Activated naive CD4-positive, alpha-beta T cell treated with anti-CD3 and anti-CD28 coated beads, Interleukin-2, amount 50 U/mL, for 72 hours (primary cell): ENCODE data around the gene AKAP9. TPM values are rescaled to one million over a fixed set of nuclear protein-coding genes. Genes with fewer than 3 reads are reported as not detected.
A peak's percentile ranks its signal among the peaks of the same experiment; 100 is the strongest.
"Not testable (repeated sequence)": the region's sequence is repeated elsewhere in the genome, so short reads cannot be mapped to it uniquely, and the experiment has no call there.

Experiments
- ATAC-seq, 2 donors: fragments of 150-1000 bp; cut with Tn5 transposase; 2 replicates each; pipeline ENCODE4 v1.10.0; 2021; ENCODE audit warnings: mild to moderate bottlenecking in 2 of 2, moderate library complexity in 2 of 2
- DNase-seq, 2 donors: peaks; one replicate each; pipeline ENCODE4 v3.0.0; 2021 to 2022; ENCODE audit warnings: low spot score in 2 of 2
- H3K27ac Mint-ChIP-seq, 2 donors: one replicate each; pipeline ENCODE4 v1.8.0; 2022; ENCODE audit warnings: mild to moderate bottlenecking in 2 of 2, mixed read lengths in 2 of 2
- H3K36me3 Mint-ChIP-seq, 2 donors: one replicate each; pipeline ENCODE4 v1.8.0; 2022; ENCODE audit warnings: mixed read lengths in 2 of 2
- H3K9me3 Mint-ChIP-seq, 2 donors: one replicate each; pipeline ENCODE4 v1.8.0; 2022; ENCODE audit warnings: mixed read lengths in 2 of 2
- total RNA-seq, 2 donors: library from RNA; stranded (reverse); gene quantifications; one replicate each; pipeline ENCODE4 v1.2.3, GENCODE V29; 2022

AKAP9 gene
- total RNA-seq, result 10 to 100 TPM; 35.5 to 37.9 TPM

DNA sequence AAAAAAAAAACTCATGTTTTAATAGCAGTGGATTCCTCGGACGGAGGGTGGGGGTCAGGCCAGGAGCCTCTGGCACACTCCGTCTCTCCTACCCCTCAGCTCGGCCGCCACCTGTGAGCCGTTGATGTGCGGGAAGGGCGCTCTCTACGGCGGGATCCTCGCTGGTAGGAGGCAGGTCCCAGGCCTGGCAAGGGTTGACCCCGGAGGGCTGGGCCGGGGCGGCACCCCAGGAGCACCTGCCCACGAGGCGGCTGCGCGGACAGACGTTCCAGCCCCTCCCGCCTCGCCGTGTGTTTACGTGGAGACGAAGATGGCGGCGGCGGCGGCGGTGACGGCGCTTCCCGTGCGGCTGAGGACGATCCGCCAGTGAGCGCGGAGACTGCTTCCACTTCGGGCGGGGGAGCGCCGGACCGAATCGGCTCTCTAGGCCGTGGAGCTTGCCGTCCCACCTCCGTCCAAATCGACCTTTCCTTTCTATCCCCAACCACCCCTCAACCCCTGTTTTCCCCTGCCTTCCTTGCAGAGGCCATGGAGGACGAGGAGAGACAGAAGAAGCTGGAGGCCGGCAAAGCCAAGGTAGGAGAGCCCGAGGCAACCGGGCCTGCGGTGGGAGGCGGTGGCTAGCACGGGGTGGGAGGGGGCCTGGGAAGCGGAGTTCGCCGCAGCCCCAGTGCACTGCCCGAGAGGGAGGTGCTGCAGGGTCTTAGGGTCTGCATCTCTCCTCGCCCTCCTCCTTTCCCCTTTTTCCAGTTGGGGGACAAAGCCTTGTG is at the start of gene AKAP9:
Gene AKAP9 (plus strand): TSS at position 291 of the 770 bp plus-strand sequence. CDS start 238 bp downstream, at position 529.
- Mint-ChIP-seq H3K9me3 (no peaks in the 10 kb centered on the region), H3K36me3 (peaks cover 6 to 18% of the 10 kb centered on the region in 2 donors), H3K27ac (peak within 1 kb of the TSS; percentile 95 to 98)
- DNase-seq (peak; percentile 90), ATAC-seq (peak; percentile 92 to 95)

DNA sequence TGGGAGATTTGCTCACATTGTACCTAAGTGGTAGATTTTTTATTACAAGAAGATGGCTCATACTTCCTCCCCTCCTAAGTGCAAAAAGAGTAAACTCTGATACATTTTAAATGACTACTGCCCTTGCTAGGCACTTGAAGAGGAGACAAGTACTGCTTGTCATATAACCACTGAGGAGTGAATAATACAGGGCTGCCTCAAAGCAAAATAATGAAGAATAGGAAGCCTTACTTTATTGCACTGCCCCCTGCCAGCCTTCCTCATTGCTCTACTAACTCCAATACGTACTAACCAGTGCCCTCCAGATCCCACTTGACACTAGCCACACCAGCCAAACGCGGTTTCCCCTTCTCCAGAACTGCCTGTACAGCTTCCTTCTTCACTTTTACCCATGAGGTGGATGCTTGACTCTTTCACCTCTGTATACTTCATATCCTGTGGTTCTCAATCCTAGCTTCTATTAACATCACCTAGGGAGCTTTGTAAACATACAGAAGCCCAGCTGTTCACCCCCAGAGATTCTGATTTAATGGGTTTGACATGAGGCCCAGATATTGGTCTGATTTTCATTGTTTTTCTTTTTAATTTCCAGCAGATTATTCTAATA is 48.5 kb upstream of the AKAP9 start:
- DNase-seq (no peak), ATAC-seq (no peak)
- Mint-ChIP-seq H3K9me3 (no peaks in the 10 kb centered on the region), H3K36me3 (peaks cover 0 to 1% of the 10 kb centered on the region in 2 donors), H3K27ac (no peak overlapping the region)

DNA sequence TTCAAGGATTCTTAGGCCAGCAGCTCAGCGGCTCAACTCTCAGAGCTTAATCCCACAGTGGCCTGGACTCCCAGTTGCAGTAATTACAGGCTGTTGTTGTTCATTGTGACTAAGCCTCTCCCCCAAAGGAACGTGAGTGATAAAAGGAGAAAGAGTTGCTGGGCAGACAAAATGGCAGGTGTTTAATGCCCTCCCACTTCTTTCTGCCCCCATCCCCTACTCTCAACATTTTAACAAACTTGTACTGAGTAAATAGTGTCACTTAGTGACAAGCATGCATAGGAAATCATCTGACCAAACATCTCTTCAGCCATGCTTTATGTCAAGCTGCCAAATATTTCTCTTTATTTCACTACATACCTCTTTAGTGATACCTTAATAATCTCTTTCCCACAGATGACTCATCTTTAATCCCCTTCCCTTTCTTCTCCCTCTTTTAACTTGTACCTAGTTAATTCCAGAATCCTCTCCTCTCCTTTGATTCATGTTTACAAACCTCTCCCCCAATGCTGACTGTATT is 47.8 kb upstream of the AKAP9 start:
- H3K36me3 Mint-ChIP-seq, result no peaks in the 10 kb centered on the region
- DNase-seq, result no peak
- H3K27ac Mint-ChIP-seq, result no peak overlapping the region
- no peaks in the 10 kb centered on the region for H3K9me3 Mint-ChIP-seq
- ATAC-seq, result no peak

DNA sequence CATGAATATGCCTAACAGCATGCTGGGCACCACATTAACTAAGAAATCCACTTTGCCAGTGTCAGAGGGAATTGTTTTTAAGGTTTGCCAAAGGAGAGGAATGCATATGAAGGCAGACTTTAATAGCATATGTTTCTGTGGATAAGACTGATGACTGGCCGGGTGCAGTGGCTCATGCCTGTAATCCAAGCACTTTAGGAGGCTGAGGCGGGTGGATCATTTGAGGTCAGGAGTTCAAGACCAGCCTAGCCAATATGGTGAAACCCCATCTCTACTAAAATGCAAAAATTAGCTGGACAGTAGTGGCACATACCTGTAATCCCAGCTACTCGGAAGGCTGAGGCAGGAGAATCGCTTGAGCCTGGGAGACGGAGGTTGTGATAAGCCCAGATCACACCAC is 47.0 kb upstream of the AKAP9 start:
- not testable (repeated sequence) for ATAC-seq, DNase-seq, H3K36me3 Mint-ChIP-seq, H3K9me3 Mint-ChIP-seq
- H3K27ac Mint-ChIP-seq, result peak overlapping the region in 1 of 2 donors; percentile 33

DNA sequence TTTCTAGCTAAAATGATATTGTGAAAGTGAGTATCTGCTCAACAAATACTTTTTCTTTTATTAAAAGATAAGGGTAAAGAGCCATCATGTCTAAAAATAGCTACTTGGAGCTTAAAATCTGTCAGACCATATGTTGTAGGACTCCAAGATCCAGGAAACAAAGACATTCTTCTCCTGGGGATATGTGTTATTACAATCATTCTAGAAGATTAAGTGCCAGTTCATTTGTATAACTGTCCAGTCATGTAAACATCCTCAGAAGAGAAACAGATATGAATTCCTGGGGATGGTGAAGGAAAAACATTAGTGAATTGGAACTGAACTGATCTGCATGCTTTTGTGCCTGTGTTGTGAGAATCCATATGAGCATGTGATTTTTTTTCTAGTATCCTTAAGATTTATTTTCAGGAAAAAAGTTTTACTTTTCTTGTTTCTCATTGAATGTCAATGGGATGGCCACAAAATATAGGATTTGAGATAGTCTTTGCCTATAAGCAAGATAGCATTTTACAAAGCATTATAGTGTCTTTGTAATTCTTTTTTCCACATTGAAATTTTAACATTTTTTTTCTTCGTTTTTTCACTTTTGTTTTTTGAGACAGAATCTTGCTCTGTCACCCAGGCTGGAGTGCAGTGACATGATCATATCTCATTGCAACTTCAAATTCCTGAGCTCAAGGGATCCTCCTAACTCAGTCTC is 45.7 kb upstream of the AKAP9 start:
- Mint-ChIP-seq H3K9me3 (no peaks in the 10 kb centered on the region), H3K27ac (no peak overlapping the region), H3K36me3 (no peaks in the 10 kb centered on the region)
- DNase-seq (no peak), ATAC-seq (no peak)

DNA sequence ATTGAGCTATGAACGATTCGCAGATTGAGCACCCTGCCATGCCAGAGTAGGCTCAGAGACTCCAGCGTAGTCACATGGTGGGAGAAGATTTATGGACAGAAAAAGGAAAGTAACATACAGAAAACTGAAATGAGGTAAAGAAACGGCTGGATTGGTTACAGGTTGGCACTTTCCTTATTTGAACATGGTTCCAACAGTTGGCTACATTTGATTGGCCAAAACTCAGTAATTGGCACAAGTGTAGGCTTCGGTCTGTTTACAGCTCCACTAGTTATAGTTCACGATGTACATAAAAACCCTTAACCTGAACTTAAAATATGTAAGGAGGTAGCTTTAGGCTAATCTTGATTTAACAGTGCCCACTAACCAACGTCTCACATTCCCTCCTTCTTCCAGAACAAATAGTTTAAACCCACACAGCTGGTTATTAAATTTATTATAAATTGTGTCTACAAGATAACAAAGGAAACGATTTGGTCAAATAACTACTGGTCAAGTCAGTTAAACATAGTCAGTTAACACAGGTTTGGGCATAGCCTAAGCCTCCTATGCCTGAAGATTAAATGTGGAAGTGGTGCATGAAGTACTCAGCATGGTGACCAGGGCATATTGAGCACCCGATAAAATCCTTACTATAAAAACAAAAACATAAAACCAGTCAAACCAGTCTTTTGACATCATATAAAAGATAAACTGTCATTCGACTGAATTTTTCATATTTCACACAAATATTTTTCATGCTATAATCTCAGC is 42.2 kb upstream of the AKAP9 start:
- no peak overlapping the region for H3K27ac Mint-ChIP-seq
- no peak for ATAC-seq

DNA sequence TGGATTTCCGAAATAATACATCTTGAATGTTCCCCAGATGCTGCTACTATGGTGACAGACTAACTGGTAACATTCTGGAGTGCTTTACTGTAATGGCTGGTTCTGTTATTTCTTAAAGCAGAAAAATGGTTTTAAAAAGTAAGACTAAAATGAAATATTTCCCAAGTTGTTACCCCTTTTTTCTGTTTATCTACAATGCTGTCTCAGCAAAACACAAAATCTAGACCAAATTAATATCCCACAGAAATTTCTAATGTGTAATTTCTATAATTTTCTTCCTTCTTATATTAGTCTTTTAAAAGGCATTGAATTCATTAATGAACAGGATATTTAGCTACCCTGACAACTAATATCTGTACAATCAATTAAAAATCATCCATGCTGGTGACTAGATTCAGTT is 41.1 kb upstream of the AKAP9 start:
- Mint-ChIP-seq H3K27ac (no peak overlapping the region), H3K36me3 (no peaks in the 10 kb centered on the region), H3K9me3 (no peaks in the 10 kb centered on the region)
- DNase-seq (no peak), ATAC-seq (no peak)

More for the DNA sequence above, 42.2 kb upstream of the AKAP9 start:
- DNase-seq, result no peak
- H3K36me3 Mint-ChIP-seq, result no peaks in the 10 kb centered on the region
- H3K9me3 Mint-ChIP-seq, result no peaks in the 10 kb centered on the region

DNA sequence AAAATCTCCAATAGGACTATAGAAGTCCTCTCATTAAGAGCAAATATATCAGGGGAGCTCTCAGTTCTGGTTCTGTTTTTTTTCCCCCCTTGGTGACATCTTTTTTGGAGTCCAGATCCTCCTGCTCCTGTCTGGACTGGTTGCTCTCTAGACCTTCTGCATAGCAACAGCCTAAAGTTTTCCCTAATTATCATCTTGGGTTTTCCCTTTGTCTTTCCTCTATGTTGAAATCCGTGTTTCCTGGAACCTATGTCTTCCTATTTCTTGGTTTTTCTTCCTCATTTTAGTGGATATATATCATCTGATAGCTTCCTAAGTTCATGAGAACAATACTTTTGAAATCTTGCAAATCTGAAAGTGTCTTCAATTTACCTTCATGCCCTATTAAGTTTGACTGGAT is 30.5 kb upstream of the AKAP9 start:
- Mint-ChIP-seq H3K36me3 (no peaks in the 10 kb centered on the region), H3K9me3 (no peaks in the 10 kb centered on the region), H3K27ac (no peak overlapping the region)
- ATAC-seq, result no peak
- DNase-seq, result no peak

DNA sequence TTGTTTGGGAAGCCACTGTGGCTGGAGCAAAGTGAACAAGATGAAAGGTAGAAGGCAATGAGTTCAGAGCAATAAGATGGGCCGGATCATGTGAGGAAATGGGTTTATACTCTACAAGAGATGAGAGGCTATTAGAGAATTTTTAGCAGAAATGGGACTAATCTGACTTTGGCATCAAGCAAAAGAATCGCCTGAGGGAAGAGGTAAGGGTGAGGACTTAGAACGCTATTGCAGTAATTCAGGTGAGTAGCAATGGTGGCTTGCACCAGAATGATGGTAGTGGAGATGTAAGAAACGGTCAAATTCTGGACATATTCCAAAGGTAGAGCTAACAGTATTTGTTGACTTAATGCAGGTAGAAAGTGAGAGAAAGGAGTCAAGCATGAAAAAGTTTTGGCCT is 29.5 kb upstream of the AKAP9 start:
- DNase-seq (no peak), ATAC-seq (no peak)
- H3K9me3 Mint-ChIP-seq, result no peaks in the 10 kb centered on the region
- no peak overlapping the region for H3K27ac Mint-ChIP-seq
- no peaks in the 10 kb centered on the region for H3K36me3 Mint-ChIP-seq

DNA sequence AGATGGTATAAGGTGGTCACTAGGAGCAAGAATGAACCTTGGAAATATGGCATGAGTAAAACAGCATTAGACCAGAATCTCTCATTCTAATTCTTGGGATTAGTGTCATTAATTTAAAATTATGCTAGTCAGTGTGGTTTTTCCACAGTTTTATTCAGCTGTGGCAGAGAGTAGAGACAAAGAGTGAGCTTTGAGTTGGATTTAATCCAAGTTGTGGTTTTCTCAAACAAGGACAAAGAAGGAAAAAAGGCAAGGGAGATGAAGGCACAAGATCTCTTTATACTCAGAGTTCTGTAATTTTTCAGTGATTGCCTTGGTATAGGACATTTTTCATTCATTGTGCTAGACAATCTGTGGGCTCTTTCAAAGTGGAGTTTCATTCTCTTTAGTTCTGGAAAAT is 28.2 kb upstream of the AKAP9 start:
- Mint-ChIP-seq H3K9me3 (no peaks in the 10 kb centered on the region), H3K36me3 (no peaks in the 10 kb centered on the region), H3K27ac (no peak overlapping the region)
- ATAC-seq (no peak), DNase-seq (no peak)

DNA sequence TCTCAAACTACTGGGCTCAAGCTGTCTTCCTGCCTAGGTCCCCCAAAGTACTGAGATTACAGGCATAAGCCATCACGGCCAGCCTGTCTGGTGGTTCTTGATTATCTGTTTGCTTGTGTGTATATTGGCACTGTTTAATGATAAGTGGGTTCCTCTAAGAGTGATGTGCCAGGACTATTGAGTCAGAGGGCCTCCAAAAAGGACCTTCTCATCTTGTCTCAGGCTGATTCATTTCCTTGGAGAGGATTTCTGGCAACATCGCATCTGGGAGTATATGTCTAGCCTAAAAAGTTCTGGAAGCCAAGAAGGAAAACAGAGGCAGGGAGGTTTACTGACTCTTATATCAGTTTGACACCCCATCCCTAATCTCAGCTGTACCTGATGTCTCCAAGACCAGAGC is 27.1 kb upstream of the AKAP9 start:
- Mint-ChIP-seq H3K36me3 (no peaks in the 10 kb centered on the region), H3K27ac (no peak overlapping the region), H3K9me3 (no peaks in the 10 kb centered on the region)
- ATAC-seq (no peak), DNase-seq (no peak)

DNA sequence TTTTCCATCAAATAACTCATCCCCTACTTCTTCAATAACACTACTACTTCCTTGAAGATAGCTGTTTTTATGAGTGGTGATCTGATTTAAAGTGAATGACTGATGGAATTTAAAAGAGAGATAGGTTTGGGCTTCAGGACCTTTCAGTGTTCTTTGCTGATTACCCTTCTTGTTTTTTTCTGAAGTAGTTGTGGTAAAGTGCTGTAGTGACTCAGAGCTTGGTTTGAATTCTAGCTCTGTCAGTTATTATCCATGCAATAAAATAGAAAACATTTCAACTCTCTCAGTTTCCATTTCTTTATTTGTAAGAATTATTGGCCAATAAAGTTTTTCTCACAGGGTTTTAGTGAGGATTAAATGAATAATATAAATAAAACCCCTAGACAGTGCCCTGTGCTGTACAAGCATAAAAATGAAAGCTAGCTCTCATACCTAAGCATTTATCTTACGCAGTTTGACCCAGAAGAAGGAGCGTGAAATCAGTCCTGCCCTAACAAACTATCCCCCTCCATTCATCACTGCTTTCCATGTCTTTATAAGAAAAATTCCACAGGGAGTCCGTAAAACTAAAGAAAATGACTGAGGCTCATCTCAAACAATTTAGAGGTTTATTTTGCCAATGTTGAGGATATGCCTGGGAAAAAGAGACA is 25.1 kb upstream of the AKAP9 start:
- H3K9me3 Mint-ChIP-seq, result no peaks in the 10 kb centered on the region
- H3K27ac Mint-ChIP-seq, result no peak overlapping the region
- peak in 1 of 2 donors; percentile 58 for ATAC-seq
- H3K36me3 Mint-ChIP-seq, result no peaks in the 10 kb centered on the region
- no peak for DNase-seq

DNA sequence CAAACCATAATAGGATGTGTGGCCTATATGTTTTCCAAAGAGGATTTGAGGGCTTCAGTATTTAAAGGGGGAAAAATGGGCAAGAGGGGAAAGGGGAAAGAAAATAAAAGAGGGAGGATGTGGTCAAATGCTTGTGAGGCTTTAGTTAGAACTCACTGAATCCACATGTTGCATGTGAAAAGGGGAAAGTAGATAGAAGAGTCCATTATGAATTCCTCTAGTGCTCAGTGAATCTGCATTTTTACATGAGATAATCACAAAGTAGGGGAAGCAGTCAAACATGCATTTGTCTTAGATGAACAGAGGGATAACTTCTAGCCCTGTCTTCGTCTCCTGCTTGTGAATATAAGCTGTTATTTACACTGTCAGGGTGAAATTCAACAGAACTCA is 24.6 kb upstream of the AKAP9 start:
- DNase-seq (no peak), ATAC-seq (no peak)
- Mint-ChIP-seq H3K9me3 (no peaks in the 10 kb centered on the region), H3K27ac (no peak overlapping the region), H3K36me3 (no peaks in the 10 kb centered on the region)

DNA sequence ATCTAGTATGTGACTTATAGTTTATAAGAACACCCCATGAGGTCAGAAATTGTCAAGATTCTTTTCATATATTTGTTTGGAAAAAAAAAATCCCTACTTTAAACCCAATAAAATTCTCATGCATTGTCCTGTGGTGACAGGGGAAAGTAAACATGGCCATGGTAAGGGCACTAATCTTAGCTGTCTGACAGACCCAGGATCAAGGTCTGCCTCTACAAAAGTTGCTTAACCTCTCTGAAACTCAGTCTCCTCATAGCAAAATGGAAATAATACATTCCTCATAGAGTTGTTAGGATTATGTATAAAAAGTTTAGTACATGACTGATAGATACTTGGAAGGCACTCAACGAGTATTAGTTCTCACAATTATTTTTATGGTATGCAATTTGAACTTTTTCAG is 22.3 kb upstream of the AKAP9 start:
- no peaks in the 10 kb centered on the region for H3K9me3 Mint-ChIP-seq
- ATAC-seq, result no peak
- no peak overlapping the region for H3K27ac Mint-ChIP-seq
- no peaks in the 10 kb centered on the region for H3K36me3 Mint-ChIP-seq
- no peak for DNase-seq

DNA sequence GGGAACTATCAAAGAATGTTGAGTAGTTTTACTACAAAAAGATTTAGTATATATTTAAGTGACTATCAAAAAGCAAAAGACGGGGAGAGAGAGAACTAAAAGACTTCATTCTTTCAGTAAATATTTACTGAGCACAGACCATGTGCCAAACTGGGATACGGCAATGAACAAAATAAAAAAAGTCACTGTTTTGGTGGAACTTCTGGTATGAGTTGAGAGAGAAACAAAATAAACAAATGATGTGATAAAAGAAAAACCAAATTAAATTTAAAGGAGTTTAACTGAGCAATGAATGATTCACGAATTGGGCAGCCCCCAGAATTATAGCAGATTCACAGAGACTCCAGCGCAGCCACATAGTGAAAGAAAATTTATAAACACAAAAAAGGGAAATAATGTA is 17.8 kb upstream of the AKAP9 start:
- H3K36me3 Mint-ChIP-seq, result peaks cover 0 to 6% of the 10 kb centered on the region in 2 donors
- no peaks in the 10 kb centered on the region for H3K9me3 Mint-ChIP-seq
- ATAC-seq, result no peak
- DNase-seq, result no peak
- H3K27ac Mint-ChIP-seq, result no peak overlapping the region

DNA sequence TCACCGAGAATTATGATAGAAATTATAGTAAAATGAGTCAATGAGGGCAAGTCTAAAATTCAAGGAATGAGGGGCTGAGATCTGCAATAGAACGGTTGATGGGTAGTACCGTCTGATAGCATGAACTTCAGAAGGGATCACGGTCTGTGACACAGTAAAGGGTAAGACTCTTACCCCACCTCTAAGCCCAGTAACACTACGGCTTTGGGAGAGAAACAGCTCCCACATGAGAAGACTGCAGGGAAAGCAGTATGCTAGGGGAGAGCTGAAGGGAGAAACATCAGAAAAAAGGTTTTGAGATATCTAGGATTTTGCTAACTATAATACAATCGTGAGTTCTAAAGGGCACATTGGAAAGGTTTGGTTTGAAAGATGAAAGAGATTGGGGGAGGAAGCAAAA is 12.8 kb upstream of the AKAP9 start:
- Mint-ChIP-seq H3K27ac (no peak overlapping the region), H3K36me3 (peaks cover 0 to 6% of the 10 kb centered on the region in 2 donors), H3K9me3 (no peaks in the 10 kb centered on the region)
- DNase-seq (no peak), ATAC-seq (no peak)
